Stimulated activated CD4-positive, alpha-beta T cell treated with anti-CD3 and anti-CD28 coated beads, Interleukin-1b, Interleukin-23, amount 100 ng/mL, for 1 hour (primary cell): ENCODE measurements around the gene MDK.
A peak's percentile ranks its signal among the peaks of the same experiment; 100 is the strongest.

Experiments
- DNase-seq, 2 donors: peaks; one replicate each; pipeline ENCODE4 v3.0.0-alpha.2; 2020; ENCODE audit warnings: low read depth in 2 of 2

Gene MDK

DNA sequence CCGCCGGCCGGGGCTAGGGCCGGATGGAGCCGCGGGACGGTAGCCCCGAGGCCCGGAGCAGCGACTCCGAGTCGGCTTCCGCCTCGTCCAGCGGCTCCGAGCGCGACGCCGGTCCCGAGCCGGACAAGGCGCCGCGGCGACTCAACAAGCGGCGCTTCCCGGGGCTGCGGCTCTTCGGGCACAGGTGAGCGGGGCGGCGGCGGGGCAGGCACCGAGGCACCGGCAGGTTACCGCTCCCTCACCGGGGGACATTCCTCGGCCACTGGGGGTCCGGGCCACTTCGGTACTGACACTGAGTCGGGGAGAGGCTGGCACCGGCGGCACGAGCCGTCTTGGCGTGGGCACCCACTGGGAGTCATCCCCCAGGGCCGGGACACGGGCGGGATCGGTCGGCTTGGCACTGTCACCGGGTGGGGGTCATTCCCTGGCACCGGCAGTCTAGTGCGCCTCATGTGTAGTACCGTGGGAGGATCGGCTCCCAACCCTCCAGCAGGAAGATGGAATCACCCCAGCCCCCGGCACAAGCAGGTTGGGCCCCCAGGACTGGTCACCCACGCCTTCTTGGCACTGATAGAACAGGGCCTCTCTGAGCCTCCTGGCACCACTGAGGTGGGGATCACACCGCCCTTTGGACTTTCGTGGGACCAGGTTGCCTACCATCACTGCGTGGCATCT, 33.7 kb upstream of the MDK start:
- no peak for DNase-seq

- DNase-seq, result no peak
These were observed 32.7 kb upstream of the MDK start for GRCh38 chr11:46348566-46349401.

DNA sequence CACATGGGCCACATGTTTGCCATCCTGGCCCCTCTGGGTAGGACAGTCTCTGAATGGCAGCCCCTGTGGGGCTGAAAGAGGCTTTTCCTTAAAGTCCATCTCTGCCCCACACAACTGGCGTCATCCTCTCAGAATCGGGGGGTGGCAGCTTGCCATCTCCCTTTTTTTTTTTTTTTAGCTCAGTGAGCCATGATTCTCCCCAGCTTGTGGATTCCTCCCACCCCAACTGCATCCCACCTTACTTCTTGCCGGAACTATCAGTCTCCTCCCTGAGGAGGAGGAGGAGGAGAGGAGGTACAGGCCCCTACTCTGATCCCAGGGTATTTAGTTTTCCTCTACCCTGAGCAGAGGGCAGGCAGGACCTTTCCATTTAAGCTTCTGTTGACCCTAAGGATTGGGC, 30.8 kb upstream of the MDK start:
- no peak for DNase-seq

GRCh38 chr11:46351148-46351547, 30.3 kb upstream of the MDK start:
- DNase-seq, result no peak

- no peak for DNase-seq
These were observed 29.9 kb upstream of the MDK start for GRCh38 chr11:46351606-46352005.

GRCh38 chr11:46352063-46352841, 29.2 kb upstream of the MDK start:
- peak; percentile 47 to 63 for DNase-seq

DNA sequence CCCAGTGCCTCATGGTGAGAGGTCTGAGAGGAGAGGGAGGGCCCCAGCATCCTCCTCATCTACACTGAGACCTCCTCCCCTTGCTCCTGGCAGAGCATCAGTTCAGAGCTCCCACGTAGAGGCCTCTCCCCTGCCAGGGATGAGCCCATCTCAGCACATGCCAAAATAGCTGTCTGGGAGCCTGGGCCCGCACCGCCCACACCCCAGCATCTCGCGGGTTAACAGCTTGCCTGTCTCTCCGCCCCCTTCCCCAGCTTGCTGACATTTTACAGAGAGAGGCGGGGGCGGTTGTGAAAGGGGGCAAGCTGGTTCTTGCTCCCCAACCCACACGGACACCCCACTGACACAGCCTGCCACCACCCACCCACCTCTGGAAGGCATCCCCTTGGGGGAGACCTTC, 27.8 kb upstream of the MDK start:
- peak in 1 of 2 donors; percentile 43 for DNase-seq

- DNase-seq, result no peak
These were observed 24.5 kb upstream of the MDK start for GRCh38 chr11:46356924-46357482.

DNA sequence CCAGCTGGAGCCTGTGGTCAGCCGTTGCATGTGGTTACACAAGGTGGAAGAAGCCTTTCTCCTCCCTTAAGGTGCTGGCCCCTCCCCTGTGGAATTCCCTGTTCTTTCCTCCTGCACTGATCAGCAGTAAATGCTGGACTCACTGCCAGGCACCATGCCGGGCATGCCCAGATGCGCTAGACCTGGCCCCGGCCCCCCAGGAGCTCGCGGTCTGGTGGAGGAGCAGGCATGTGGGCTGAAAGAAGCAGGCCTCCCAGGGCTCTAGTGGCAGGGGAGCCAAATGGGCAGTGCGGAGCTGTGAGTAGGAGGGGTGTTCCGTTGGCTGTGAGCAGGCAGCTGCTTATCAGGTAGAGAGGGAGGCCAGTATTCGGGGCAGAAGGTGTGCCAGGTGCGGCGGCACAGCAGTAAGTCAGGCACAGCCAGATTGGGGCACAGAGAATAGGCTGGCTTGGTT, 24.0 kb upstream of the MDK start:
- DNase-seq, result no peak

DNA sequence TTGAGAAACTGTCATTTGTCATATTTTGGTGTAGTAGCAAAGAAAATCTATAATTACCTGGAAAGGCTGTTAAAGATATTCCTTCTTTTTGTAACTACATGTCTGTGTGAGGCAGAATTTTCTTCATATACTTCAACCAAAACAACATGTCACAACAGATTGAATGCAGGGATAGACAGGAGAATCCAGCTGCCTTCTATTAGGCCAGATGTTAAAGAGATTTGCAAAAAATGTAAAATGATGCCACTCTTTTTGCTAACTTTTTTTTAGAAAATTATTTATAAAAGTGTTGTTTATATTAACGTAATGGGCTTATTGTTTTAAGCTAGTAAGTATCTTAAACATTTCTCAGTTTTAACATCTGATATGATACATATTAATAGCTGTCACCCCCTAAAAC, 21.5 kb upstream of the MDK start:
- no peak for DNase-seq

DNA sequence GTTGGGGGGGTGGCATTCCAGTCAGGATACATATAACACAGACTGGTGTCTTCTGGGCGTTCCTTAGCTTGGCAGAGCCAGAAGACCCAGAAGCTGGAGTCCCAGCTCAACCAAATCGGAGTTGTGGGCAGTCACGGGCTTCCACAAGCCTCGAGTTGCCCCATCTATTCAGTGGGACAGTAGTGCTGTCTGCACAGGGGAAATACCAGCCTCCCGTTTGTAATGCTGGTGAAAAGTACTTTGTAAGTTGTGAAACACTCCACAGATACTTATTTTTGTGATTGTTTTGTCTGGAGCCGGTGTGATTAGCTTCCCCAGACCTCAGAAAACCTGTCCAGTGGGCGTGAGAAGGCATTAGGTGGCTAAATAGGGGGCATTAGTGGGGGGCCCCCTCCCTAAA, 20.6 kb upstream of the MDK start:
- DNase-seq, result no peak

GRCh38 chr11:46361283-46362155, 19.9 kb upstream of the MDK start:
- no peak for DNase-seq

DNA sequence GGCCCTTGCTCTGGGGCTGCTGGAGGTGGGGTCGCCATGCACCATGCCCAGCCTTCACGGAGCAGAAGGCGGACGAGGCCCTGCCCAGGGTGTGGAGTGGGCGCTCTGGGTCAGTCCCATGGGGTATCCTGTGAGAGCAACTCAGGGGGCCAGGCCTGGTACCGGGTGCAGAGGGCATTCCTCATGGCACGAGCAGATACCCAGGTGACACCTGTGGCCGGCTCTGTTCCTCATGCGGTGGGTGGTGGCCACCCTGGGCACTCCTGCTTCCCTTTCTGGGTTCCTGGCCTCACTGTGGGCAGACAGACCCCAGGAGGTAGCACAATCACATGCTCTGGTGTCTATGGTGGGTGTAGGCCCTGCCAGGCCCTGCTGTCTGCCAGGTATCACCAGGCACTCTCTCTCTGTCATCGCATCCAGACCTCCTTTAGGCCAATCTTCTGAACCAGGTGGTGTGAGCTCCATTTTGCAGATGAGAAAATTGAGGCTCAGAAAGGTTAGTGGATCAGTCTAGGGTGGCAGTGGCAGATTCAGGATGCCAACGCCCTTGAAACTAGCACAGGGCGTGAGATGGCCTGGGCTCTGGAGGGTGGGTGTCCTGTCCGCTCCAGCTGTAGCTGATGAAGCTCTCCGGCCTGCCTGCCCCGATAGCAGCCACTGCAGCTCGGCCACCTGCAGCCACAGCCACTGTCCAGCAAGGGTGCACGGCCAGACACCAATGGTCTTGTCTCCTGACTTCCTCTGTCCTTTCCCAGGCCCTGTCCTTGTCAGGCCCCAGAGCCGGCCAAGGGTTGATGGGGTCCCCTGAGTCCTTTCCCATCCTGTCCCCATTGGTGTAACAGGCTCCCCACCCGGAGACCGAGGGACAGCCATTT, 19.1 kb upstream of the MDK start:
- no peak for DNase-seq

DNA sequence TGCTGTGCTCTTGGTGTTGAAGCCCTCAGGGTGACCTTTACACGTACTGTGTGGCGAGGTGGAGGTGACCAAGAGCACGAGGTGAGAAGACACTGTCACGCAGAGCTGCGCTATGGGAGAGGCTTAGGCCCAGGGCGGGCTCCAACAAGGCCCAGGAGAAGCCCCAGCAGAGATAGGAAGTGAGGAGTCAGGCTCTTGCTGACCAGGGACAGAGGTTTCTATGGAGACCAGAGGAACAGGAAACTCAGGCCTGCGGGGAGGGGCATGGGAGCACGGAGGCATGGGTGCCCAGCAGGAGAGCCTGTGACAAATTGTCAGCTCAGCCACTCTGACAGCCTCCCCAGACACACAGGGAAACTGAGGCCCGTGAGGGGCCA, 18.4 kb upstream of the MDK start:
- no peak for DNase-seq

DNA sequence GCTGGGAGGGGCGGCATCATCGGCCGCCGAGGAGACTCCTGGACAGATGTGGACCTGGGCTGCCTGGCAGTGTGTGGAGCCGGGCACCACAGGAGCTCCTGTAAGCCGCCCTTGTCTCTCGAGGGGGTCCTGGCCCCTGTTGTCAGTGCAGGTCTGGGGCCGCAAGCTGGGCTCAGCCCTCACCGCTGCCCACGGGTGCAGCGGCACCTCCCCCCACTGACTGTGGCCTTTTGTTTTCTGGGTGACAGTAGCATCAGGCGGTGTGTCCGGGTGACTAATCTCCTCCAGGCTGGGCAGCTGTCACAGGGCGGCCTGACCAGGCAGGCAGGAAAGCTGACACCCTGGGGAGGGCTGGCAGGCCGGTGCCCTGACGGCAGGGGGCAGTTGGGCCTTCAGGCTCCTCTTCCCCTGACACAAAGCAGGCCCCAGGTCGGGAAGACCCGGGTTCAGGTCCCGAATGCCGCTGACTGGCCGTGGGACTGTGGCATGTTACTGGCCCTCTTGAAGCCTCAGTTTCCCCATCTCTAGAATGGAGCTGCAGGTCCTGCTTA, 17.9 kb upstream of the MDK start:
- no peak for DNase-seq

DNA sequence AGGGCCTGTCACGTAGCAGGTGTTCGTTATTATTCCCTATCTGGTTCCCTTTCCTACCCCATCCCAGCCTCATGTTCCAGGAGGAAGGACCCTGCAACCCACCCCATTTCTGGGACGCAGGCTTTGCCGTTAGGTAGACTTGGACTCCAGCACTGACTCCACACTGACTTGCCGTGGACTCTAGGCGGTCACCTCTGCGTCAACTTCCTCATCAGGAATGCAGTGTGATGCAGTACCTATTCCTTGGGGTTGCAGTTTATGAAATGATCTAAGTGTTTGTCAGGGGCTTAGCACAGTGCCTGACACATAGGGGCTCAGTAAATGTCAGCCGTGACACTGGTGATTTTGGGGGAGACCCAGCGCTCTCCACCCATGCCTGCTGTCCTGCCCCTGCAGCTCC, 17.4 kb upstream of the MDK start:
- DNase-seq, result no peak

DNA sequence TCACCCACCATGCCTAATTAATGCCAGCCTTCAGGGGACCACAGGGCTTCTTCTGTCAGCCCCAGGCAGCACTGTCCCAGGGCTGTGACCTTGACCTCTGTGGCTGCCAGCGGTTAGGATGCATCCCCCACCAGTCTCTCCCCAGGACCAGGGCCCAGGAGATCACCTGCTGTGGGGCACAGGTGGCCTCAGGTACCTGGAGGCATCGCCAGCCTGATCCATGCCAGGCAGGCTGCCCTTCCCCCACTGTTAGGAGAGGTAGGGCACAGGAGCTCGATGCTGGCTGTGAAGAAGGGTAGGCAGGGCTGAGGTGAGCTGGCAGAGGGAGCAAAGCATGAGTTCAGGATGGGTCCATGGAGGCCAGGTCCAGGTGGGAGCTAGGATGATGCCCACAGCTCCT, 16.7 kb upstream of the MDK start:
- DNase-seq, result no peak

- no peak for DNase-seq
These were observed 15.2 kb upstream of the MDK start for GRCh38 chr11:46366260-46366659.

- DNase-seq, result no peak
These were observed 14.8 kb upstream of the MDK start for GRCh38 chr11:46366661-46367161.
